Memory B cell (primary cell): ENCODE measurements around the gene NEK6.

Source experiments
- ATAC-seq: fragments of 150-1000 bp; cut with Tn5 transposase; 2 replicates; pipeline ENCODE4 v1.10.0; 2021; ENCODE audit warnings: low read depth, mild to moderate bottlenecking, moderate library complexity
- DNase-seq, 2 donors: peaks; one replicate each; pipeline ENCODE4 v3.0.0; 2022; ENCODE audit warnings: low spot score in 2 of 2
- H3K27ac Mint-ChIP-seq: one replicate; pipeline ENCODE4 v1.8.0; 2022; ENCODE audit warnings: mild to moderate bottlenecking, moderate library complexity, mixed read lengths
- H3K27me3 Mint-ChIP-seq: one replicate; pipeline ENCODE4 v1.8.0; 2022; ENCODE audit warnings: mixed read lengths
- H3K36me3 Mint-ChIP-seq: one replicate; pipeline ENCODE4 v1.8.0; 2022; ENCODE audit warnings: mild to moderate bottlenecking, mixed read lengths
- H3K4me1 Mint-ChIP-seq: one replicate; pipeline ENCODE4 v1.8.0; 2022; ENCODE audit warnings: mixed read lengths
- H3K4me3 Mint-ChIP-seq: one replicate; pipeline ENCODE4 v1.8.0; 2022; ENCODE audit warnings: mild to moderate bottlenecking, moderate library complexity, mixed read lengths
- H3K9me3 Mint-ChIP-seq: one replicate; pipeline ENCODE4 v1.8.0; 2022; ENCODE audit warnings: mixed read lengths

The NEK6 gene

GRCh38 chr9:124342776-124343485, 85.2 kb downstream of the NEK6 start:
- DNase-seq (no peak), ATAC-seq (no peak)
- H3K27ac Mint-ChIP-seq, result peak overlapping the region; percentile 63
- no peaks in the 10 kb centered on the region for H3K27me3 Mint-ChIP-seq
- H3K4me1 Mint-ChIP-seq, result no peaks in the 10 kb centered on the region
- H3K4me3 Mint-ChIP-seq, result no peak overlapping the region
- no peaks in the 10 kb centered on the region for H3K9me3 Mint-ChIP-seq
- H3K36me3 Mint-ChIP-seq, result peaks cover 19% of the 10 kb centered on the region

- Mint-ChIP-seq H3K4me1 (no peaks in the 10 kb centered on the region), H3K36me3 (peaks cover 15% of the 10 kb centered on the region), H3K4me3 (no peak overlapping the region), H3K27me3 (no peaks in the 10 kb centered on the region), H3K9me3 (no peaks in the 10 kb centered on the region), H3K27ac (no peak overlapping the region)
- DNase-seq (no peak), ATAC-seq (no peak)
Observed at GRCh38 chr9:124343533-124344290, 86.0 kb downstream of the NEK6 start.

GRCh38 chr9:124344291-124345050, 86.7 kb downstream of the NEK6 start:
- Mint-ChIP-seq H3K27ac (no peak overlapping the region), H3K4me1 (no peaks in the 10 kb centered on the region), H3K36me3 (peaks cover 16% of the 10 kb centered on the region), H3K27me3 (no peaks in the 10 kb centered on the region), H3K9me3 (no peaks in the 10 kb centered on the region), H3K4me3 (no peak overlapping the region)
- DNase-seq (no peak), ATAC-seq (no peak)

GRCh38 chr9:124345063-124345462, 87.3 kb downstream of the NEK6 start:
- Mint-ChIP-seq H3K27me3 (no peaks in the 10 kb centered on the region), H3K9me3 (no peaks in the 10 kb centered on the region), H3K36me3 (peaks cover 16% of the 10 kb centered on the region), H3K4me1 (no peaks in the 10 kb centered on the region), H3K4me3 (no peak overlapping the region), H3K27ac (peak overlapping the region; percentile 45)
- no peak for DNase-seq
- no peak for ATAC-seq

- H3K4me3 Mint-ChIP-seq, result no peak overlapping the region
- H3K4me1 Mint-ChIP-seq, result peaks cover 2% of the 10 kb centered on the region
- peak overlapping the region; percentile 45 for H3K27ac Mint-ChIP-seq
- no peak for ATAC-seq
- H3K36me3 Mint-ChIP-seq, result peaks cover 16% of the 10 kb centered on the region
- DNase-seq, result no peak
- H3K9me3 Mint-ChIP-seq, result no peaks in the 10 kb centered on the region
- H3K27me3 Mint-ChIP-seq, result no peaks in the 10 kb centered on the region
Observed at GRCh38 chr9:124345751-124346281, 88.1 kb downstream of the NEK6 start.

GRCh38 chr9:124346347-124347163, 88.8 kb downstream of the NEK6 start:
- Mint-ChIP-seq H3K27me3 (no peaks in the 10 kb centered on the region), H3K4me1 (peaks cover 2% of the 10 kb centered on the region), H3K9me3 (no peaks in the 10 kb centered on the region), H3K4me3 (no peak overlapping the region), H3K27ac (no peak overlapping the region), H3K36me3 (peaks cover 21% of the 10 kb centered on the region)
- ATAC-seq (no peak), DNase-seq (no peak)

GRCh38 chr9:124347206-124347967, 89.6 kb downstream of the NEK6 start:
- peak overlapping the region; percentile 58 for H3K27ac Mint-ChIP-seq
- peaks cover 23% of the 10 kb centered on the region for H3K36me3 Mint-ChIP-seq
- no peaks in the 10 kb centered on the region for H3K27me3 Mint-ChIP-seq
- H3K4me3 Mint-ChIP-seq, result no peak overlapping the region
- DNase-seq (no peak), ATAC-seq (no peak)
- H3K4me1 Mint-ChIP-seq, result peaks cover 2% of the 10 kb centered on the region
- H3K9me3 Mint-ChIP-seq, result no peaks in the 10 kb centered on the region

- H3K27me3 Mint-ChIP-seq, result no peaks in the 10 kb centered on the region
- H3K27ac Mint-ChIP-seq, result peak overlapping the region; percentile 58
- no peaks in the 10 kb centered on the region for H3K9me3 Mint-ChIP-seq
- H3K4me1 Mint-ChIP-seq, result peaks cover 2% of the 10 kb centered on the region
- H3K36me3 Mint-ChIP-seq, result peaks cover 23% of the 10 kb centered on the region
- ATAC-seq (no peak), DNase-seq (no peak)
- no peak overlapping the region for H3K4me3 Mint-ChIP-seq
Observed at GRCh38 chr9:124347968-124348358, 90.2 kb downstream of the NEK6 start.

GRCh38 chr9:124348363-124348762, 90.6 kb downstream of the NEK6 start:
- Mint-ChIP-seq H3K27me3 (no peaks in the 10 kb centered on the region), H3K9me3 (no peaks in the 10 kb centered on the region), H3K36me3 (peaks cover 23% of the 10 kb centered on the region), H3K27ac (peak overlapping the region; percentile 17), H3K4me1 (peaks cover 2% of the 10 kb centered on the region), H3K4me3 (no peak overlapping the region)
- DNase-seq (no peak), ATAC-seq (no peak)

GRCh38 chr9:124348831-124349230, 91.1 kb downstream of the NEK6 start:
- H3K4me3 Mint-ChIP-seq, result no peak overlapping the region
- H3K4me1 Mint-ChIP-seq, result peaks cover 2% of the 10 kb centered on the region
- no peak for DNase-seq
- no peak overlapping the region for H3K27ac Mint-ChIP-seq
- H3K27me3 Mint-ChIP-seq, result no peaks in the 10 kb centered on the region
- no peaks in the 10 kb centered on the region for H3K9me3 Mint-ChIP-seq
- peaks cover 23% of the 10 kb centered on the region for H3K36me3 Mint-ChIP-seq
- no peak for ATAC-seq

- Mint-ChIP-seq H3K36me3 (peaks cover 22% of the 10 kb centered on the region), H3K27ac (no peak overlapping the region), H3K9me3 (no peaks in the 10 kb centered on the region), H3K4me3 (no peak overlapping the region), H3K4me1 (peaks cover 2% of the 10 kb centered on the region), H3K27me3 (no peaks in the 10 kb centered on the region)
- ATAC-seq, result no peak
- DNase-seq, result no peak
Observed at GRCh38 chr9:124349267-124349666, 91.5 kb downstream of the NEK6 start.

- no peaks in the 10 kb centered on the region for H3K9me3 Mint-ChIP-seq
- no peak for ATAC-seq
- no peak overlapping the region for H3K4me3 Mint-ChIP-seq
- H3K36me3 Mint-ChIP-seq, result peaks cover 22% of the 10 kb centered on the region
- H3K4me1 Mint-ChIP-seq, result peaks cover 2% of the 10 kb centered on the region
- H3K27me3 Mint-ChIP-seq, result no peaks in the 10 kb centered on the region
- DNase-seq, result no peak
- H3K27ac Mint-ChIP-seq, result no peak overlapping the region
Observed at GRCh38 chr9:124349675-124350493, 92.1 kb downstream of the NEK6 start.
